Mesendoderm (in vitro differentiated cells): ENCODE measurements around the gene DIP2B.

Source experiments
- DNase-seq: peaks from one replicate; pipeline ENCODE4 v3.0.0; 2013
- H2AK5ac ChIP-seq: 2 replicates; pipeline ENCODE4 v1.6.1; 2013; ENCODE audit warnings: low read length, inconsistent platforms
- H2BK120ac ChIP-seq: 2 replicates; pipeline ENCODE4 v1.6.1; 2013; ENCODE audit warnings: low read depth, mild to moderate bottlenecking, low read length, moderate library complexity, mixed read lengths
- H2BK15ac ChIP-seq: replicated peaks from 2 replicates; pipeline ENCODE4 v1.6.1; 2013; ENCODE audit warnings: low read depth, mild to moderate bottlenecking, moderate library complexity
- H2BK5ac ChIP-seq: 2 replicates; pipeline ENCODE4 v1.6.1; 2013; ENCODE audit warnings: low read length, inconsistent platforms
- H3K18ac ChIP-seq: 2 replicates; pipeline ENCODE4 v1.6.1; 2013; ENCODE audit warnings: mild to moderate bottlenecking, low read length, mixed read lengths
- H3K23ac ChIP-seq: one replicate; pipeline ENCODE4 v1.6.1; 2013; ENCODE audit warnings: low read length
- H3K27ac ChIP-seq: 2 replicates; pipeline ENCODE4 v1.5.1; 2013; ENCODE audit warnings: low read depth, mild to moderate bottlenecking, inconsistent platforms, low read length, moderate library complexity
- H3K27me3 ChIP-seq: 2 replicates; pipeline ENCODE4 v1.6.1; 2013; ENCODE audit warnings: low read length, control low read depth, mild to moderate bottlenecking, inconsistent platforms; ENCODE audit not compliant: insufficient read depth, poor library complexity
- H3K36me3 ChIP-seq: 2 replicates; pipeline ENCODE4 v1.6.1; 2013; ENCODE audit warnings: low read length, inconsistent platforms; ENCODE audit not compliant: control insufficient read depth, insufficient read depth
- H3K4ac ChIP-seq: one replicate; pipeline ENCODE4 v1.6.1; 2013; ENCODE audit warnings: low read depth, mild to moderate bottlenecking, low read length, moderate library complexity
- H3K4me1 ChIP-seq: 2 replicates; pipeline ENCODE4 v1.6.1; 2013; ENCODE audit warnings: low read depth, low read length, inconsistent platforms; ENCODE audit not compliant: control insufficient read depth
- H3K4me2 ChIP-seq: 2 replicates; pipeline ENCODE4 v1.6.1; 2013; ENCODE audit warnings: low read length
- H3K4me3 ChIP-seq: 2 replicates; pipeline ENCODE4 v1.5.1; 2013; ENCODE audit warnings: mild to moderate bottlenecking, low read length
- H3K56ac ChIP-seq: one replicate; pipeline ENCODE4 v1.6.1; 2013; ENCODE audit warnings: low read length
- H3K79me1 ChIP-seq: 2 replicates; pipeline ENCODE4 v1.6.1; 2013; ENCODE audit warnings: low read length, inconsistent platforms
- H3K79me2 ChIP-seq: 2 replicates; pipeline ENCODE4 v1.6.1; 2013; ENCODE audit warnings: mild to moderate bottlenecking, low read length; ENCODE audit not compliant: control insufficient read depth, insufficient read depth
- H3K9ac ChIP-seq: 2 replicates; pipeline ENCODE4 v1.6.1; 2013; ENCODE audit warnings: low read length, inconsistent platforms
- H4K5ac ChIP-seq: one replicate; pipeline ENCODE4 v1.6.1; 2013; ENCODE audit warnings: low read length
- H4K8ac ChIP-seq: one replicate; pipeline ENCODE4 v1.6.1; 2013; ENCODE audit warnings: low read depth, mild to moderate bottlenecking, control low read depth, low read length, moderate library complexity
- WGBS: extraction: QIAGEN DNeasy Blood & Tissue Kit; methylation state at CpG from one replicate; pipeline ENCODE4 v1.1.7; 2013; ENCODE audit warnings: low lambda C conversion rate, missing lambda C conversion rate; ENCODE audit not compliant: insufficient coverage; ENCODE audit errors: extremely low coverage; 5-methylcytosine and 5-hydroxymethylcytosine counted together

DIP2B gene

GRCh38 chr12:50597200-50598195, 92.7 kb downstream of the DIP2B start:
- H3K4me2 ChIP-seq: no peak overlapping the region
- no peak overlapping the region for H3K27ac ChIP-seq
- peaks cover 6% of the 10 kb centered on the region for H3K79me2 ChIP-seq
- H3K18ac ChIP-seq: no peak overlapping the region
- H3K27me3 ChIP-seq: no peaks in the 10 kb centered on the region
- no peak overlapping the region for H3K23ac ChIP-seq
- H3K56ac ChIP-seq: no peak overlapping the region
- no peak overlapping the region for H4K8ac ChIP-seq
- no peak overlapping the region for H3K4me3 ChIP-seq
- peak; percentile 46 for DNase-seq
- H2BK120ac ChIP-seq: no peak overlapping the region
- H3K36me3 ChIP-seq: no peaks in the 10 kb centered on the region
- H3K79me1 ChIP-seq: peaks cover 3% of the 10 kb centered on the region
- no peak overlapping the region for H3K4ac ChIP-seq
- no peak overlapping the region for H4K5ac ChIP-seq
- H2AK5ac ChIP-seq: no peak overlapping the region
- no peak overlapping the region for H3K9ac ChIP-seq
- H3K4me1 ChIP-seq: no peaks in the 10 kb centered on the region
- H2BK15ac ChIP-seq: no peak overlapping the region
- no peak overlapping the region for H2BK5ac ChIP-seq
- WGBS: no CpG with 5 or more reads among the region's 9 CpGs

DNA sequence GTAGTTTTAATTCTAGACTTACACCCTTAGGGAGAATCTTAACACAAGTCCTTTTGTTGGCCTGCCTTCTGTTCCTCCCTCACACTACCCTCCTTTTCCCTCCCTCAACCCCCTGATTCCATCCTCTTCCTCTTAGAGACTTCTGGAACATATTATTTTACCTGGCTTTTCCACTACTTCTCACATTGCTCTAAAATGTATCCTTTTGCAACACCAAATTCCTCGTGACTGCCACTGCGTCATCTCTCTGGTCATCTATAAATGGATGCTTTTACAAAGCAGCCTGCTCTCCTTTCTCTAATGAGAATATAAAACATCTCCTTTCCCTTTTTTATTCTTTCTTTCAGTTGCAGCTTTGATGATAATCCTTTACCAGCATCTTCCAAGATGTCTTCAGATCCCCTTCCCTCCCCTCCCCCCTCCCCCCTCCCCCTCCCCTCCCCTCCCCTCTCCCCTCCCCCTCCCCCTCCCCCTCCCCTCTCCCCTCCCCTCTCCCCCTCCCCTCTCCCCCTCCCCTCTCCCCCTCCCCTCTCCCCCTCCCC, 93.6 kb downstream of the DIP2B start:
- H3K23ac ChIP-seq: no peak overlapping the region
- H3K79me2 ChIP-seq: peaks cover 6% of the 10 kb centered on the region
- WGBS: no CpG with 5 or more reads among the region's 2 CpGs
- H3K18ac ChIP-seq: no peak overlapping the region
- H4K8ac ChIP-seq: no peak overlapping the region
- H3K56ac ChIP-seq: no peak overlapping the region
- no peak overlapping the region for H2BK15ac ChIP-seq
- H3K4me3 ChIP-seq: no peak overlapping the region
- H3K27ac ChIP-seq: no peak overlapping the region
- H3K4me1 ChIP-seq: no peaks in the 10 kb centered on the region
- H2BK120ac ChIP-seq: no peak overlapping the region
- DNase-seq: no peak
- no peak overlapping the region for H2AK5ac ChIP-seq
- no peaks in the 10 kb centered on the region for H3K27me3 ChIP-seq
- no peak overlapping the region for H3K9ac ChIP-seq
- H2BK5ac ChIP-seq: no peak overlapping the region
- H3K4me2 ChIP-seq: no peak overlapping the region
- no peaks in the 10 kb centered on the region for H3K36me3 ChIP-seq
- no peak overlapping the region for H3K4ac ChIP-seq
- H4K5ac ChIP-seq: no peak overlapping the region
- peaks cover 3% of the 10 kb centered on the region for H3K79me1 ChIP-seq

DNA sequence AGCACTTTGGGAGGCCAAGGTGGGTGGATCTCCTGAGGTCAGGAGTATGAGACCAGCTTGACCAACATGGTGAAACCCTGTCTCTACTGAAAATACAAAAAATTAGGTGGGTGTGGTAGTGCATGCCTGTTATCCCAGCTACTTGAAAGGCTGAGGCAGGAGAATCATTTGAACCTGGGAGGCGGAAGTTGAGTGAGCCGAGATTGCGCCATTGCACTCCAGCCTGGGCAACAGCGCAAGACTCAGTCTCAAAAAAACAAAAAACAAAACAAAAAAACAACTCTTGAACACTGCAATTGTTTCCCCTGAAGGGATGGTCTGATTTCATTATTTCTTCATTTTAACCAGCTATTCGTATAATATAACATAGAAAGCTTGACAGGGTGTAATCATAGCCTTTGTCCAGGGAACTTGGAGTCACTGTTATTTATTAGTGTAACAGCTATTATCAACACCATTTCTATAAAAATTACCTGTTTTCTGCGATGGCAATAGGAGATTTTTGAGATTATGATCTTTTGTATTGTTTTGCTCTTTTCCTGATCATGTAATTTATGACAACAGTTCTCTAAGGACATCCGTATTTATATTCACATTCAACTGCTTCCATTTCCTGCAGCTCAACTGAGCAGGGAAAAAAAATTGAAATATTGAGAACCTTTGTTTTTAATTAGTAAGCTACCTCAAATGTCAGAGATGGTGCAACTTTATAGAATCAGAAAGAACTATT, 94.7 kb downstream of the DIP2B start:
- no peak overlapping the region for H3K4ac ChIP-seq
- no peak overlapping the region for H3K23ac ChIP-seq
- no peak overlapping the region for H4K5ac ChIP-seq
- H3K4me3 ChIP-seq: no peak overlapping the region
- no peaks in the 10 kb centered on the region for H3K27me3 ChIP-seq
- WGBS: no CpG with 5 or more reads among the region's 7 CpGs
- H3K79me1 ChIP-seq: peaks cover 3% of the 10 kb centered on the region
- no peak overlapping the region for H3K9ac ChIP-seq
- no peak overlapping the region for H2BK15ac ChIP-seq
- H3K79me2 ChIP-seq: peaks cover 6% of the 10 kb centered on the region
- no peak overlapping the region for H4K8ac ChIP-seq
- DNase-seq: no peak
- no peak overlapping the region for H2BK5ac ChIP-seq
- no peaks in the 10 kb centered on the region for H3K36me3 ChIP-seq
- H3K4me2 ChIP-seq: no peak overlapping the region
- H3K27ac ChIP-seq: no peak overlapping the region
- H2BK120ac ChIP-seq: no peak overlapping the region
- H3K56ac ChIP-seq: no peak overlapping the region
- H3K4me1 ChIP-seq: no peaks in the 10 kb centered on the region
- H2AK5ac ChIP-seq: no peak overlapping the region
- no peak overlapping the region for H3K18ac ChIP-seq

GRCh38 chr12:50600364-50600763, 95.6 kb downstream of the DIP2B start:
- no peak overlapping the region for H3K4me2 ChIP-seq
- no peak overlapping the region for H2BK5ac ChIP-seq
- no peak overlapping the region for H4K5ac ChIP-seq
- no peak overlapping the region for H2BK15ac ChIP-seq
- peaks cover 3% of the 10 kb centered on the region for H3K79me1 ChIP-seq
- no peak overlapping the region for H3K56ac ChIP-seq
- no peaks in the 10 kb centered on the region for H3K27me3 ChIP-seq
- no peak overlapping the region for H2BK120ac ChIP-seq
- no peak for DNase-seq
- H3K79me2 ChIP-seq: peaks cover 6% of the 10 kb centered on the region
- no peak overlapping the region for H3K4me3 ChIP-seq
- no CpG with 5 or more reads among the region's 1 CpG for WGBS
- H3K18ac ChIP-seq: no peak overlapping the region
- no peaks in the 10 kb centered on the region for H3K36me3 ChIP-seq
- H3K27ac ChIP-seq: no peak overlapping the region
- H3K9ac ChIP-seq: no peak overlapping the region
- no peaks in the 10 kb centered on the region for H3K4me1 ChIP-seq
- H4K8ac ChIP-seq: no peak overlapping the region
- no peak overlapping the region for H2AK5ac ChIP-seq
- no peak overlapping the region for H3K23ac ChIP-seq
- H3K4ac ChIP-seq: no peak overlapping the region

DNA sequence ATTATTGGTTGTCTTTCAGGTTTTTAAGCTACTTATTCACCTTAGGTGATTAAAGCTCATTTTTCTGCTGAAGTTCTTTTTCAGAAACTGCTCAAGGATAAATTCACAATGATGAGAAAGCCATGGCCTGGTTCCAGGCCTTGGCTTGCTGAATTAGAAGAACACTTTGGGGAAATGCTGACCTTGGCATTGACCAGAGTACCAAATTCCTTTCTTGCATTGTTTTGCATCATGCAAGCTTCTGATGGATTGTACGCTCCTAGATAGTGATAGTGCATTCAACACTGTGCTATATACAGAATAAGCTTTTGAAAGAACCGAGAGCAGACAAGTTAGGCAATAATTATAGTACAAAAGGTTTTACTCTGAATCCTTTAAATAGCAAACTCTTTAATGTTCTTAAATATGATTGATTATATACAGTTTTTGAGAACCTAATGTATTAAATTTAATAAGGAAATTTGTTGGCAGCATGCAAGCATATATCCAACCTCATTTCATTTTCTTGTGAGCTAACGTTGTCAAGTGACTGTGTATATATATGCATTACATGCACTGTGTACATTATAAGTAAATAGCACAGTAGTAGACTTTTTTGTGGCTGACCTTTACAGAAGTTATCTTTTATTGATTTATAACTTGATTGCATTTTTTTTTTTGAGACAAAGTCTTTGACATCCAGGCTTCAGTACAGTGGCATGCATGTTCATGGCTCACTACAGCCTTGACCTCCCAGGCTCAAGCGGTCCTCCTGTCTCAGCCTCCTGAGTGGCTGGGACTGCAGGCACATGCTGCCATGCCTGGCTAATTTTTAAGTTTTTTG, 99.2 kb downstream of the DIP2B start:
- H3K4me1 ChIP-seq: no peaks in the 10 kb centered on the region
- no peak overlapping the region for H4K5ac ChIP-seq
- peaks cover 2% of the 10 kb centered on the region for H3K79me1 ChIP-seq
- H3K4me2 ChIP-seq: no peak overlapping the region
- no peaks in the 10 kb centered on the region for H3K27me3 ChIP-seq
- H2AK5ac ChIP-seq: no peak overlapping the region
- no peak overlapping the region for H3K4ac ChIP-seq
- H3K36me3 ChIP-seq: no peaks in the 10 kb centered on the region
- no peak overlapping the region for H2BK5ac ChIP-seq
- no peak overlapping the region for H3K56ac ChIP-seq
- WGBS: no CpG with 5 or more reads among the region's 4 CpGs
- no peak for DNase-seq
- no peak overlapping the region for H3K4me3 ChIP-seq
- H2BK15ac ChIP-seq: no peak overlapping the region
- H3K18ac ChIP-seq: no peak overlapping the region
- H2BK120ac ChIP-seq: no peak overlapping the region
- H3K79me2 ChIP-seq: peaks cover 3% of the 10 kb centered on the region
- H4K8ac ChIP-seq: no peak overlapping the region
- no peak overlapping the region for H3K27ac ChIP-seq
- no peak overlapping the region for H3K9ac ChIP-seq
- no peak overlapping the region for H3K23ac ChIP-seq
